Activated CD8-positive, alpha-beta memory T cell treated with anti-CD3 and anti-CD28 coated beads, Interleukin-2, amount 10 ng/mL, durations not matched to agents 7 days and 5 days (primary cell): ENCODE data around the gene TCERG1L. TPM values are rescaled to one million over a fixed set of nuclear protein-coding genes. Genes with fewer than 3 reads are reported as not detected.

Experiments used
- ATAC-seq: fragments of 150-1000 bp; cut with Tn5 transposase; one replicate; pipeline ENCODE4 v1.10.0; 2021; ENCODE audit warnings: moderate library complexity
- CTCF ChIA-PET: fragments of 350-600 bp; sonication (Branson Sonifier 250); formaldehyde crosslinking; loops from one replicate; lab custom pipeline; 2021; ENCODE audit warnings: antibody characterized with exemption; lab: Charles Lee
- DNase-seq: peaks from one replicate; pipeline ENCODE4 v3.0.0-alpha.2; 2020
- H3K27ac Mint-ChIP-seq: one replicate; pipeline ENCODE4 v1.8.0; 2021; ENCODE audit warnings: mild to moderate bottlenecking, mixed read lengths
- H3K27me3 Mint-ChIP-seq: one replicate; pipeline ENCODE4 v1.8.0; 2021; ENCODE audit warnings: mixed read lengths
- H3K36me3 Mint-ChIP-seq: one replicate; pipeline ENCODE4 v1.8.0; 2021; ENCODE audit warnings: mild to moderate bottlenecking, mixed read lengths
- H3K4me1 Mint-ChIP-seq: one replicate; pipeline ENCODE4 v1.8.0; 2021; ENCODE audit warnings: mixed read lengths
- H3K4me3 Mint-ChIP-seq: one replicate; pipeline ENCODE4 v1.8.0; 2021; ENCODE audit warnings: mild to moderate bottlenecking, moderate library complexity, mixed read lengths
- H3K9me3 Mint-ChIP-seq: one replicate; pipeline ENCODE4 v1.8.0; 2022; ENCODE audit warnings: low read depth, mixed read lengths
- total RNA-seq, 2 experiments: library from RNA; stranded (reverse); gene quantifications; one replicate each; pipeline ENCODE4 v1.2.3, GENCODE V29; 2021

The TCERG1L gene
- total RNA-seq, 2 experiments from 2014 or later, result 0.20 to 0.49 TPM

DNA sequence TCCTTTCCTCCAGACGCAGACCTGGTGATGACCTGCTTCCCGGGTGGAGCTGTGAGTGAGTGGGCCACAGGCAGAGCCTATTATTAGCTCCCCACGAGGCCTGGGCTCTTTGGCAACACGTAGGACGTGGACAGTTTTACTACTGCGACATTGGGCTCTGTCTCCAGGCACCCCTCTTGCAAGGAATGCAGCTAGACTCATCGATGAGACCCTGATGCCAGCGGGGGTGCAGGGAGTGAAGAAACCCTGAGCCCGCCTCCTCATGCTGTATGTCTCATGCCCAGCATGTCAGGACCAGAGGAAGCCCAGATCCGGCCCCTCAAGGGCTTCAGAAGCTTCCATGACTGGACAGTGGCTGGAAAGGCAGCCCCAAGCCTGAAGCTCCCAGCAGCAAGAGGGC lies 161.9 kb downstream of the TCERG1L start:
- no peak overlapping the region for H3K27ac Mint-ChIP-seq
- no peak for ATAC-seq
- no peaks in the 10 kb centered on the region for H3K36me3 Mint-ChIP-seq

DNA sequence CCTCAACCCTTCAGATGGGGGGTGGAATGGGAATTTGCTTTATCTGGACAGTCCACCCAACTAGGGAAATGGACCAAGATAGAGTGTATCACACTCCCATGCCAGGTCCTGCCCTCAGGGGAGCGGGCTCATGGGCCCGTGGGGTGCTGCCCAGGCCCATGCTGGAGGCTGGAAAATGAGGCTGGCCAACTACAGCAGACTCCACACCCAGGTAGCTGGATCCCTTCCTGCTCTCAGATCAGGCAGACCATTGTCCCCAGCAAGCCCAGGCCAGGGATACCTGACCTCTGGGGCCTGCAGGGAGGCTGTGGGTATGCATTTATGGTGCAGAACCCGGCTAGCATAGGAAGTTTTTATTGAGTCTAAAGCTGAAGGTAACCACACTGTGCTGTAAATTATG lies 162.4 kb downstream of the TCERG1L start:
- H3K4me1 Mint-ChIP-seq, result no peaks in the 10 kb centered on the region
- H3K27me3 Mint-ChIP-seq, result no peaks in the 10 kb centered on the region
- DNase-seq (no peak), ATAC-seq (no peak)
- peaks cover 17% of the 10 kb centered on the region for H3K9me3 Mint-ChIP-seq
- no peak overlapping the region for H3K4me3 Mint-ChIP-seq
- CTCF ChIA-PET, result no interaction called here
- H3K27ac Mint-ChIP-seq, result no peak overlapping the region
- H3K36me3 Mint-ChIP-seq, result no peaks in the 10 kb centered on the region

More for the DNA sequence above, 161.9 kb downstream of the TCERG1L start:
- no peaks in the 10 kb centered on the region for H3K27me3 Mint-ChIP-seq
- H3K9me3 Mint-ChIP-seq, result peaks cover 17% of the 10 kb centered on the region
- DNase-seq, result no peak
- no peaks in the 10 kb centered on the region for H3K4me1 Mint-ChIP-seq
- CTCF ChIA-PET, result no interaction called here
- no peak overlapping the region for H3K4me3 Mint-ChIP-seq

DNA sequence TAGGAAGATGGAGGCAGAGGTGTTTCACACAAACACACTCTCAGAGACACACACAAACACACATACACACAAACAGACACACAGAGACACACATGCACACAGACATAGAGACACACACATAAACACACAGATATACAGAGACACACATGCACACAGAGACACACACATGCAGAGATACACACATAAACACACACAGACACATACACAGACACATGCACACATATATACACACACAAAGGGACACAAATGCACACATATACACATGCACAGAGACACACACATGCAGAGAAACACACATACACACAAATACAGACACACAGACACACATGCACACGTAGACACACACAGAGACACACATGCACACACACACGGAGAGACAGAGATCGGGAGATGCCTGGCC lies 163.3 kb downstream of the TCERG1L start:
- no peaks in the 10 kb centered on the region for H3K27me3 Mint-ChIP-seq
- ATAC-seq, result no peak
- no peak overlapping the region for H3K4me3 Mint-ChIP-seq
- CTCF ChIA-PET, result no interaction called here
- DNase-seq, result no peak
- H3K36me3 Mint-ChIP-seq, result no peaks in the 10 kb centered on the region
- H3K27ac Mint-ChIP-seq, result no peak overlapping the region
- H3K4me1 Mint-ChIP-seq, result no peaks in the 10 kb centered on the region
- H3K9me3 Mint-ChIP-seq, result peaks cover 19% of the 10 kb centered on the region

DNA sequence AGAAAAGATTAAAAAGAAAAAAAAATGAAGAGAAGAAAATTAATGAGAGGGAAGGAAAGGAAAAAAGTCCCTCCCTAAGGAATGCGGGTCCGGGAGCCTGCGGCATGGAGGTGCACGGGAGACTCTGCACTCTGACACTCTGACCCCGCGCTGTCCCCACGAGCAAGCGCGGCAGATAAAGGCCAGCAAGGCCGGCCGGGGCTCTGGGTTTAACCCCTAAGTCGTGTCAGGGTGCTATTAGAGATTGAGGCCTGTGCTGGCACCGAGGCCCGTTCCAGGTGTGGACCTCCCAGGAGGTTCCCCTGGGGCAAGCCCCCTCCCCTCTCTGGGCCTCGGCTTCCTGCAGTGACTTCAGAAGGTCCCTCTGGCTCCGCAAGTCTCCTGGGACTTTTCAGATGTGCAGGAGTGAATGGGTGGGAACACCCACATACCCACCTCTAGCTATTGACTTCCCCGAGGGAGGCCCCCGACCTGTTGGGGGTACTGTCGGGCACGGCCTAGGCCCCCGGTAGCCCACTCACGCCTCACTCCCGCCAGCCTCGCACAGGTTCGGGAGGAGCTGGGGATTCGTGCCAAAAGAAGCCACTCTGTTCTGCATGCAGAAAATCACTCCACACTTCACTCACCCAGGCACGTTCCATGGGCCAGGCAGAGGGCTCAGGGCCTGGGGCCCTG lies 164.1 kb downstream of the TCERG1L start:
- ATAC-seq (no peak), DNase-seq (no peak)
- Mint-ChIP-seq H3K27me3 (no peaks in the 10 kb centered on the region), H3K27ac (no peak overlapping the region), H3K4me1 (no peaks in the 10 kb centered on the region), H3K9me3 (peaks cover 16% of the 10 kb centered on the region), H3K4me3 (no peak overlapping the region), H3K36me3 (no peaks in the 10 kb centered on the region)
- CTCF ChIA-PET, result no interaction called here

DNA sequence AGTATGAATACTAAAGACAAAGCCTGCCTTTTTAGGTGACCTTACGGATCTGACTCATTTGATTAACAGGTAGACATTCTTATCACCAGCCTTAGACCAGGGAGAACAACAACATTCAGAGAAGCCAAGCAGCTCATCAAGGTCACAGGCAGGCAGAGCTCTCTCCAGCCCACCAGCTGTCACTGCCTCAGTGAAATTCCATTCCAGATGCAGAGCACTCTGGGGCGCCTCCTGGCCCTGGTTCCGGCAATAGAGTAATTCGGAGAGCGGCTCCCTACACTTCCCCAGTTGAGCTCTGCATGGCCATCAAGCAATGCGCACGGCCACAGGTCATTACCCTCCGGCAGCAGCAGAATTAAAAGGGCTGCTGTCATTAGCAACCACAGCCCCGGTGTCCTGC lies 164.7 kb downstream of the TCERG1L start:
- Mint-ChIP-seq H3K4me3 (no peak overlapping the region), H3K27me3 (no peaks in the 10 kb centered on the region), H3K36me3 (no peaks in the 10 kb centered on the region), H3K27ac (no peak overlapping the region), H3K9me3 (peaks cover 10% of the 10 kb centered on the region), H3K4me1 (no peaks in the 10 kb centered on the region)
- CTCF ChIA-PET, result no interaction called here
- no peak for ATAC-seq
- no peak for DNase-seq

DNA sequence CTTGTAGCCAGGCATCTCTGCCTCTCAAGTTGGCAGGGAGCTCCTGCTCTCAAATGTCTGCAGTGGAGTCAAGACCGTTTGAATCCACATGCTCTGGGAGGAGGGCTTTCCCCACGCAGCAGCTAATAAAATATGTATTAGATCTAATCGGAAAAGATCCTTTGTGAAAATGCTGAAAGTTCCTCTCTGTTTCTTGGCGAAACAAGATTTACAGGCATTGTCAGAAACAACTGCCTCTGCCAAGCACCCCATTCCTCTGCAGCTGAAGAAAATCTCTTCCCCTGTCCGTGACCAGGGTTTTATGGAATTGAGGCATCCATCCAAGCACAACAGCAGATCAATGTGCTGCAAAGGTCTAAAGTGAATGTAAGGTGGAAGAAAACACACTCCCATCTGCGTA lies 165.8 kb downstream of the TCERG1L start:
- Mint-ChIP-seq H3K27ac (no peak overlapping the region), H3K36me3 (no peaks in the 10 kb centered on the region), H3K27me3 (no peaks in the 10 kb centered on the region), H3K9me3 (peaks cover 10% of the 10 kb centered on the region), H3K4me1 (no peaks in the 10 kb centered on the region), H3K4me3 (no peak overlapping the region)
- ATAC-seq, result no peak
- no peak for DNase-seq
- CTCF ChIA-PET, result no interaction called here

DNA sequence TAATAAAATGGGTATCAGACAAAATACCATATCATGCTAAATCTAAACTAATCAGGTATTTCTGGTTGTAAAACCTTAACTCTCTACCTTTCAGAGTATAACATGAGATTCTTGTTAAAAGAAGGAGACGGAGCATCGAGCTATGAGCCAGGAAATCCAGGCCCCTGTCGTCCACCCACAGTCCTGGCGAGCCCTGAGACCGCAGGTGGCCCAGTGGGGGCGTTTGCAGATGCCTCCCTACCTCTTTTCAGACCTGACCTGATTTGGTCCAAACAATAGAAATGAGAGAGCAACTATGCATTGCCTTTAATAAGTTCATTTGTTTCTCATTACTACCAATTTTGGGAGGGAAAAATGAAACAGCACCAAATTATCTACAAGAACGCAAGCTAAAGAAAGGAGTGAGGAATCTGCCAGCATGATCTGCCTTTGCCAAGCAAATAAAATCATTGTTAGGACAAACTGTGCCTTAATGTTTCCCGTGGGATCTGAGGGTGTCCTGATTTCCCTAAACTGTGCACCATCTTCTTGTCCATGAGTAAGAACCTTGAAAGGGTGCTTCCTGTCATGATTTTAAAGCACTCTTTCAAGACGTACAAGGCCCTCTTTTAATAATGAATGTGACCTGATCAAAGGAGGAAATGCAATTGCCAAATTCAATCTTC lies 166.7 kb downstream of the TCERG1L start:
- H3K27me3 Mint-ChIP-seq, result no peaks in the 10 kb centered on the region
- H3K4me3 Mint-ChIP-seq, result no peak overlapping the region
- H3K4me1 Mint-ChIP-seq, result no peaks in the 10 kb centered on the region
- no peaks in the 10 kb centered on the region for H3K36me3 Mint-ChIP-seq
- H3K9me3 Mint-ChIP-seq, result peaks cover 10% of the 10 kb centered on the region
- ATAC-seq, result no peak
- no peak for DNase-seq
- CTCF ChIA-PET, result no interaction called here
- no peak overlapping the region for H3K27ac Mint-ChIP-seq

DNA sequence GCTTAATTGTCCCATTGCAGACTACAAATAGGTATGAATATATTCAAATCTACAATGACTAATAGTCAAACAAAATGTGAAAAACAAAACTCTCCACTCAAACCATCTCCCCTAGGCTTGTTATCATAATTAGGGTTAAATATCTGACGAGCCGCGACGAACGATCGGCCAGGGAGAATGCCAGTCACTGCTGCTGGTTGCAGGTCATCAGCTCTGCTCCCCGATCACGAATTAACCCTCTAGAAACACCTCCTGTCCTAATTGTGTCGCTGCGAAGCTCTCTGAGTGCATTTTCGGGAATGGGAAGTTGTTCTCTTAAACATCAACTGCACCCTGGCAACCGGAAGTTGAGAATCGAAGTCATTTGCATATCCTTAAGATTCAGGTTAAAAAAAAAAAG lies 167.3 kb downstream of the TCERG1L start:
- ATAC-seq, result no peak
- Mint-ChIP-seq H3K36me3 (no peaks in the 10 kb centered on the region), H3K4me3 (no peak overlapping the region), H3K4me1 (no peaks in the 10 kb centered on the region), H3K9me3 (peaks cover 10% of the 10 kb centered on the region), H3K27ac (no peak overlapping the region), H3K27me3 (no peaks in the 10 kb centered on the region)
- CTCF ChIA-PET, result no interaction called here
- no peak for DNase-seq

DNA sequence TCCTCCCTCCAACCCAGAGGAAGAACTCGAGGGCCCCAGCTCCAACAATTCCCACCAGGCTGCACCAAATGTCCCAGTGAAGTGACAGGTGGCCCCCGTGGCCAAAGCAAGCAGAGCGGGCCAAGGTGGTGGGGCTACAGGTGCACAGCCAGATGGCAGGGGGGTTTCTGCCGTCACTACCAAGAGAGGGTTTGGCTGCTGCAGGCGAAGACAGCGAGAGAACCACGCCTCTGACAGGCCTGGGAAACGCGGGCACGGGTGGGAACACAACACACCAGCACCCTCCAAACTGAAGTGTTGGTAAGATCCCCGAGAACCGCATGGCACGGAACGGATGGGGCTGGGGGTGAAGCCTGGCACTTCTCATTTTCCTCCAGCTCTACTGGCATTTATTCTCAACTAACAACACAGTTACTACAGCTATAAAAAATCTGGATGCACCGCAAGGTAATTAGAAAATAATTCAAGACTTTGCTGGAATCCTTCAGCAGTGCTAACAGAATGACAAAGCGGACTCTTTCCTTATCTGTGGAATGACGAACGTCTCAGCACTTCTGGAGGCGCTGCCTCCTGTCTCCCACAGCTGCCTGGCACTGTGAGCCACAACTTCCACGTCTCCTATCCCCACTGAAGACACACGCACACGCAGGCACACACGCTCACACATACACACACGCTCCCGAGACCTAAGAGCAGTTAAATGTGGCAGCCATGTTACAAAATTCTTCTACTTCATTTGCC lies 167.9 kb downstream of the TCERG1L start:
- peaks cover 10% of the 10 kb centered on the region for H3K9me3 Mint-ChIP-seq
- no peaks in the 10 kb centered on the region for H3K4me1 Mint-ChIP-seq
- DNase-seq, result no peak
- no peak for ATAC-seq
- no peak overlapping the region for H3K27ac Mint-ChIP-seq
- no peaks in the 10 kb centered on the region for H3K27me3 Mint-ChIP-seq
- H3K4me3 Mint-ChIP-seq, result no peak overlapping the region
- CTCF ChIA-PET, result no interaction called here
- H3K36me3 Mint-ChIP-seq, result no peaks in the 10 kb centered on the region

DNA sequence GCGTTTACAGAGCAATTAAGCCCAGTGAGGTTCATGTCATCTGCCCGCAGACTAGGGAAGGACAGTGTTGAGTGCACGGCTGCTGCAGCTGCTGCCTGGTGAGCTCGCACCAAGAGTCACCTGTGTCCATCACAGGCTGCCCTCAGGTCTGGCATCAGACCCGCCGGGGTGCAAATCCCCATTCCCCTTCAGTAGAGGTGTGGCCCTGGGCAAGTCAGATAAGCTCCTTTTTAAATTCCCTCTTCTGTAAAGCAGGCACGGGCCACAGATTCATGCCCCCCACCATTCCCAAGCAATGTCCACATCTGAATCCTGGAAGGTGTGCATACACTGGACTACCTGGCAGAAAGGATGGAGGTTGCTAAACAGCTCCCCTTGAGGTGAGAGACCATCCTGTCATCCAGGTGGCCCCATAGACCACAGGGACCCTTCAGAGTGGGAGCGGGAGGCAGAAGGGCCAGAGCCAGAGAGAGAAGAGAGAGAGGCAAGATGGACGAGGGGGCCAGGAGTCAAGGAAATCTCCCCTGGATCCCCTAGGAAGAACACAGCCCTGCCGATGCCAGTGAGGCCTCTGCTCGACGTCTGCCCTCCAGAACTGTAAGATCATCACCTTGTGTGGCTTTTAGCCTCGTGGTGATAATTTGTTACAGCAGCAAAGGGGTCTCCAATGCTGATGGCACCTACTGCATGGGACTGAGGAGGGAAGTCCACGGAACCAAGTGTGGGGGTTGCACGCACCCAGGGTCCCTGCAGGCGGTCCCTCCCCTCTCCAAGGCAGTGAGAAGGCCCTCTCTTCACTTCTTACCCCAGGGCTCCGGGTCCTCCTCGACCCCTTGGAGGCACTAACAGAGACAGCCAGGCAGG lies 168.8 kb downstream of the TCERG1L start:
- no peak overlapping the region for H3K4me3 Mint-ChIP-seq
- no peaks in the 10 kb centered on the region for H3K4me1 Mint-ChIP-seq
- no peaks in the 10 kb centered on the region for H3K36me3 Mint-ChIP-seq
- no peak overlapping the region for H3K27ac Mint-ChIP-seq
- CTCF ChIA-PET, result no interaction called here
- DNase-seq, result no peak
- no peak for ATAC-seq
- H3K27me3 Mint-ChIP-seq, result no peaks in the 10 kb centered on the region
- H3K9me3 Mint-ChIP-seq, result peaks cover 7% of the 10 kb centered on the region

DNA sequence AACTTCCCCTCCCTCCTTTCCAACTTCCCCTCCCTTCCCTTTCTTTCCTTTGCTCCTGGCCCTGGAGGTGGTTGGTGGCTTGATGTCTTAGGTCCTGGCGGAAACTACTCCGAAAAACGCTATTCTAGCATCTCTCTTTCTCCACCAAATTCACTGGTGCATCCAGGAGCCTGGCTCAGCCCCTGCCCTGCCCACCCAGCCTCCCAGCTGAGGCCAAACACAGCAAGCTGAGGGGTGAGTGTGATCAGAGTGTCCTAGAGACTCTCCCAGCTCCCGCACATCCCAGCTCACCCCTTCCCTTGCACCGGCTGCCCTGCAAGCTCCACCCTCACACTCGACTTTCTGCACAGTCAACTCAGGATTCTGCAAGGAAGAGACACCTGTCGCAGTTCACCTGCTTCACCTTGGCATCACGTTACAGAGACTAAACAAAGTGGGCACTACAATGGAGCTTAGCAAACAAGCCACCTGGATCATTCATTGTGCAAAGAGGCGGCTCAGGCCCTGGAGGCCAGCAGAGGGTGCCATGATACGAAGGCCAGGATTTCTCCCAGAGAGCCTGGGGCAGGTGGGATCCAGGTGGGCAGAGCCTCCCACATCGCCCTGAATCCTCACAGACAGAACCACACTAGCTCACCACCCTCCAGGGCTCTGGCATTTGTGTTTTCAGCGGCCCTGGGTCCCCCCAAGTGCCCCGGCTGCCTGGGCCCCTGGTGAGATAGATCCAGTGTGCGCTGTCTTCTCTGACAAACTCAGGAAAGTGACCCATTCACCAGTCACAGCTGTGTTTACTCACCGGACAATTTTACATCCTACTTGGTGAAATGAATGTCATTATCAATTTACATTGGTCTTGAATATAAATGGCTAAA lies 169.6 kb downstream of the TCERG1L start:
- H3K27ac Mint-ChIP-seq, result no peak overlapping the region
- ATAC-seq, result no peak
- no peak for DNase-seq
- H3K4me1 Mint-ChIP-seq, result no peaks in the 10 kb centered on the region
- CTCF ChIA-PET, result no interaction called here
- no peaks in the 10 kb centered on the region for H3K36me3 Mint-ChIP-seq
- no peak overlapping the region for H3K4me3 Mint-ChIP-seq
- no peaks in the 10 kb centered on the region for H3K27me3 Mint-ChIP-seq
- peaks cover 7% of the 10 kb centered on the region for H3K9me3 Mint-ChIP-seq

DNA sequence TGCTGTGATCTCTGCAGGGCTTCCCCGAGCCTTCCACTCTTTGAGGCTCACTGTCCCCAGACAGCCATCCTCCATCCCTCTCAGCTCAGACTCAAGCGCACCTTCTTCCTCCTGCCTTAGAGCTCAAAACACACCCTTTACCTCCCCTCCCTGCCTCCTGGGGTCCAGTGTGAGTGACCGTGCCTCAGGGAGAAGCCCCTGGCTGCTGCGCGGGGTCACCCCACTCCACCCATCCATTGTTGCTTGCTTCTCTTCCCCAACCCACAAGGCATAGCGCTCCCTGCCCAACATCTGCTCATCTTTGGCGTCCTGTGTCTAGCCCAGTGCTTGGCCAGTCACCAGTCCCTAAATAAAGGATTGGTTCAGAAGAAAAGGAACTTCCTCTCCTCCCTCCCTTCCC lies 170.3 kb downstream of the TCERG1L start:
- Mint-ChIP-seq H3K27me3 (no peaks in the 10 kb centered on the region), H3K4me3 (no peak overlapping the region)
- ATAC-seq, result no peak

More for the DNA sequence above, 170.3 kb downstream of the TCERG1L start:
- Mint-ChIP-seq H3K27ac (no peak overlapping the region), H3K9me3 (peaks cover 4% of the 10 kb centered on the region), H3K4me1 (no peaks in the 10 kb centered on the region), H3K36me3 (no peaks in the 10 kb centered on the region)
- no peak for DNase-seq
- CTCF ChIA-PET, result no interaction called here
